Fibroblast of skin of abdomen (primary cell): ENCODE measurements around the gene ZRANB3. TPM values are rescaled to one million over a fixed set of nuclear protein-coding genes. Genes with fewer than 3 reads are reported as not detected.
"Not testable (repeated sequence)": the region's sequence is repeated elsewhere in the genome, so short reads cannot be mapped to it uniquely, and the experiment has no call there.

Experiments used
- DNase-seq: peaks from one replicate; pipeline ENCODE4 v3.0.0-alpha.2; 2013
- polyA plus RNA-seq, 2 experiments: library from polyadenylated mRNA; unstranded; fragments of 120-200 nt; gene quantifications; one replicate each; pipeline ENCODE4 v1.2.1, GENCODE V29; 2013; ENCODE audit not compliant: insufficient read length in 2 of 2

ZRANB3 gene
- polyA plus RNA-seq (2013, experiment 1 of 2; ENCODE audit: insufficient read length): 5.5 TPM
- polyA plus RNA-seq (2013, experiment 2 of 2; ENCODE audit: insufficient read length): 5.0 TPM

DNA sequence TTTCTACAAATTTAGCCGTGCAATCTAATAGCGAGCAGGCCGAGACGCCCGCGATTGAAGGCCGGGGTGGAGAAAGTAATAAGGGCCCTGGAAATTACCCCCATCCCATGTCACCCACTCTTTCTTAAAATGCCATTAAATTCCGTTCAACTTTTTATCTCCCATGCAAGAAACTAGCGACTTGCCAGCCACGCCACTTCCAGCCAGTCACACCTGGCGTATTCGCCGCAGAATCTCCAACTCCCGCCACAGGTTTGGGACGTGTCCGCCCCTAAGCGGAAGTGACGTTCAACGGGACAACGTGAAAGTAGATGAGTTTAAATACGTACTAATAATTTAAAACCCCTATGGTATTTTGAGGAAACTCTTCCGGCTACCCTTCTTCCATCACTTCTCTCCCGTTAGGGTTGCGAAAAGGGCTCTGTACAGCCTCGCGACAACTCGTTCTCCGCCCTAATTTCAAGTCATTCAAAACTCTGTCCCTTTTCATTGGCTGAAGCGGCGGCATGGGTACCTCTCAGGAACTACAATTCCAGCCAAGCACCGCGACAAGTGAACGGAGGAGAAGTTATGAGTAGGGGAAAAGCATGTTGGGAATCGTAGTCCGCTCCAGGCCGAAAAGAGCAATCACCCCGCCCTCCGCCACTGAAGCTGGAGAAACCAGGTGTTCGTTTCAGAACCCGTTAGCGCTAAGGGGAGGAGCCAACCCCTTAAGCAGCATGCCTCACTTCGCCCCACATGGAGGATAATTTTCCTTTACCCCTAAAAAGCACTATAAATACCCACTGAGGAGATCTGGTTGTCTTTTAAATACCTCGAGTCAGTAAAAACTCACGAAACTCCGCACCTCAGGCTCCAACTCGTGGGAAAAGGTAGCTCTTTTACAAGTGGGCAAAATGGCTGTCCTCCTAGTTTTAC lies at the start of gene ZRANB3:
TSS of gene ZRANB3 (minus strand) at position 906 of the 918 bp plus-strand sequence.
- DNase-seq: peak; percentile 98

DNA sequence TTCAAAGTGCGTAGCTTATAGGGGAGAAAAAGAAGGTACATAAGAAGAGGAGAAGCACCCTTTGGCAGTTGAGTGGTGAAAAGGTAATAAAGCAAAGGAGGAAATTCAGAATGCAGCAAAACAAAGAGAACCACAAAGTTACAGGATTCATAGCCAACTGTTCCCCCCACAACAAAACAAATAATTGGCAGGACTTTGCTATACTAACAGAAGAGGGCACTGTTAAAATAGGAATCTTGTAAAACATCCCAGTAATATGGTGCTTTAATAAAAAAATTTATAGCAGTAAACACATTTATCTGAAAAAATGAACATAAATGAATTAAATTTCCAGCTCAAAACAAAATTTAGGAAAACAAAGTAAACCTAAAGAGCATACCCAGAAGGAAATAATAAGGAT lies 42.6 kb upstream of the ZRANB3 start:
- no peak for DNase-seq

DNA sequence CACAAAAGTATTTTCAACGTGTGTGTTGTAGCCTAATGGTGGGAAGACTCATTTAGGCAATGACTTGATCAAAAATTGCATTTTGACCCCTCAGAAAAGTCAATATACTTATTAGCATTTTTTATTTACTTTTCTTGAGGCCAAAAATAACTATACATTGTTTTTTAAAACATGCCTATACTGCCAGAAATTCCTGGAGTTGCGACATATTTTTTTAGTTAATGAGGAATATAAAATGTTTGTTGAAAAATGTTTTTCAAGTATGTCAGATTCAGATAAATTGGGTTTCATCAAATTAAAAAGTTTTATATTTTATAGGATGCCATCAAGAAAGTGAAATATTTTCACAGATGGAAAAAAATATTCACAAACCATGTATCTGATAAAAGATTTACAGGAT lies 39.9 kb upstream of the ZRANB3 start:
- DNase-seq: no peak

DNA sequence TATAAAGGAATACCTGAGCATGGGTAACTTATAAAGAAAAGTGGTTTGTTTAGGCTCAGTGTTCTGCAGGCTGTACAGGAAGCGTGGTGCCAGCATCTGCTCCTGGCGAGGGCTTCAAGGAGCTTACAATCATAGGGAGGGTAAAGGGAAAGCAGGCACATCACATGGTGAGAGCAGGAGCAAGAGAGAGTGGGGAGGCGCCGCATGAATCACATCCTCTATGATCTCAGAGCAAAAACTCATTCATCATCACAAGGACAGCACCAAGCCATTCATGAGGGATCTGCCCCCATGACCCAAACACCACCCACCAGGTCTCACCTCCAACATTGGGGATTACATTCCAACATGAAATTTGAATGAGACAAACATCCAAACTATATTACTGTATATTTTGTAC lies 32.8 kb upstream of the ZRANB3 start:
- peak; percentile 15 for DNase-seq

DNA sequence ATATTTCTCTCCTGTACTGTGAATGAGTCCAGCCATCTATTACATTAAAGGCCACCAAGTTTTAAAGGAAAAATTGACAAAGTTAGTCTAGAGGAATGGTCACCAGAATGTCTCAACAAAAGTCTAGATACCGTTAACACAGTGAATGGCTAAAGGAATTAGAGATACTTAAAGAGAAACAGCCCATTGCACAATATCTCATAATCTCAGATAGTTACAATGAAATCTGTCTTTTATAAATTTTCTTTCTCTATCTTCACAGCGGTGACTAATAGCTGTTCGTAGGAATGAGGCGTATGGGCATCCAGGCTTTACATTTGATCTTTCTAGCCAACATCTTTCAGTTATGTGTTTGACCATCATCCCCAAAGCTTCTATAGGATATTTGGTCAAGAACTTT lies 30.9 kb upstream of the ZRANB3 start:
- no peak for DNase-seq

DNA sequence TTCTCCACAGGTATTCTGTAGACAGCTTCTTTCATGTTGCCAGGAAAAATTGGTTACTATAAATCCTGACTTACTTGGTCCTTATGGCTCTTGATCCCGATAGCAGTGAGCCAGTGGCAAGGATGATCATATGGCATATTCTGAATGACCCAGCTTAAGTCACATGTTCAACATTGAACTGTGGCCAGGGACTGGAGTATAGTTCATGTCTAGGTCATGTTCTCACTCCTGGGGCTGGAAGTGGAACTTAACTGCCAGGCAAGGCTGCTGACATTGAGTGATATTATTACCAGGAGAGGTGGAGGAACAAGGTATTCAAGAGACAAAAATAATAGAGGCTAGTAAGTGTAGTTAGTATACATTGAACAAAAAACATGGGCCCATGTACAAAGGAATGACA lies 26.5 kb upstream of the ZRANB3 start:
- DNase-seq: no peak

DNA sequence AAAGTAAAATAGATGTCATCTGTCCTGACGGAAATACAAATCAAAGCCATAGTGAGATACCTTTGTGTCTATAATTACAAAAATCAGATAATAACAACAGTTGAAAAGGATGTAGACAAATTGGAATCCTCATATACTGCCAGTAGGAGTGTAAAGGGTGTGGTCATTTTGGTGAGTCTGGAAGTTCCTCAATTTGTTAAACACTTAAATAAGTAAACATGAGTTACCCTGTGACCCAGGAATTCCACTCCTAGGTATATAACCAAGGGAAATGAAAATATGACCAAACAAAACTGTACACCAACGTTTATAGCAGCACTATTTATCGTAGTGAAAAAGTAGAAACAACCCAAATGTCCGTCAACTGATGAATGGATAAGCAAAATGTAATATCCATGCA lies 24.3 kb upstream of the ZRANB3 start:
- DNase-seq: no peak

DNA sequence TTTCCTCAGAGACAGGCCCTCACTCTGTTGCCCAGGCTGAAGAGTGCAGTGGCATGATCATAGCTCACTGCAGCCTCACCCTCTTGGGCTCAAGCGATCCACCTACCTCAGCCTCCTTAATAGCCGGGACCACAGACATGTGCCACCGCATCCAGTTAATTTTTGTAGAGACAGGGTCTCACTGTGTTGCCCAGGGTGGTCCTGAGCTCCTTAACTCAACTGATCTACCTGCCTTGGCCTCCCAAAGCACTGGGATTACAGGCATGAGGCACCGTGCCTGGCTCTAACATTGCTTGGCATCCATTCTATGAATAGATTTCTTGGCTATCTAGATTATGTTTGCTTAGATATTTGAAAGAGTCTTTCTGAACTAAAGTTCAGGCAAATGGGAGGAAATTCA lies 21.9 kb upstream of the ZRANB3 start:
- no peak for DNase-seq

DNA sequence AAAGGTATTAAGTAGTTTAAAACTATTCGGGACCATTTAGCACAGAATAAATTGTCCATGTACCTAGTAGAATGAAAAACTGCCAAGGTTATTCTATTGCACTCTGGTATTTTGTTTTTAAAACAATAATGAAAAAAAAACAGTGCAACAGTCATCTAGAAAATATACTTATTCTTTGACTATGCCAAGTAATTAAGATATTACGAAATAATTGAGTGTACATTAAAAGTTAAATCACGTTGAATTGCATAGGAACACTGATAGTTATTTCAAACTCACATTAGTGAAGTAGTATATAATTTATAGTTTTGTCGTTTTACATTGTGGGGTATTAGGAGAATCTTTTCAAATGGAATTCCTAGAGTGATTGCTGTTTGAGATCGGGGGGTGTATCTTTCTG lies 20.3 kb upstream of the ZRANB3 start:
- DNase-seq: no peak

DNA sequence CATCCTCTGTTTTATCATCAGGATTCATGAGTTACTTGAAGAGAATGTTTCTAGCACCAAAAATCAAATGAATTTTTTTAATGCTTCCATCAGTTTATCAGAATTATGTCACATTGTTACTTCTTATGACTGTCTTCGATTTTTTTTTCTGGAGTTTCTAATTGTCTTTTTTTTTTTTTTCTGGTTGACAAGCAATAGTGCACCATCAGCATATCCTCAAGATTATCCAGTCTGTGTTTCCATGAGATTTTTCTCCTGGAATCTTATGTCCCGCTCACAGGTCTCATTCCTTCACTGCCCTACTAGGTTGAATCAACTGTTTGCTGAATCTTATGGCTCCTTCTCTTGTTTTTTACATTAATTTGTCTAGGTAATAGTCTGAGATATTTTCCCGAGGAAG lies 16.3 kb upstream of the ZRANB3 start:
- DNase-seq: no peak

DNA sequence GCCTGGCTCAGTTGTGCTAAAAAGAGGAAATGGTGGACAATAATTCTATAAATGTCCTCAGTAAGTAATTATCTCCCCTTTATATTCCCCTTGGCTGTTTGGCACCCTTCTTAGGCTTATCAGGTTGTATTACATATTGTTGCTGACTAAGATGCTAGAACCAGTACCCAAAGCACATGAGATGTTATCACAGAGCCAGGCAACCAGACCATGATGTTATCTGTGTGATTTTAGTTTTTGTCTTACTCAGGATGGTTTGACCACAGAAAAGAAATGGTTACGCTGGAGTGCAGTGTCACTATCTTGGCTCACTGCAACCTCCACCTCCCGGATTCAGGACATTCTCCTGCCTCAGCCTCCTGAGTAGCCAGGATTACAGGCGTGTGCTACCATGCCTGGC lies 15.4 kb upstream of the ZRANB3 start:
- DNase-seq: no peak

DNA sequence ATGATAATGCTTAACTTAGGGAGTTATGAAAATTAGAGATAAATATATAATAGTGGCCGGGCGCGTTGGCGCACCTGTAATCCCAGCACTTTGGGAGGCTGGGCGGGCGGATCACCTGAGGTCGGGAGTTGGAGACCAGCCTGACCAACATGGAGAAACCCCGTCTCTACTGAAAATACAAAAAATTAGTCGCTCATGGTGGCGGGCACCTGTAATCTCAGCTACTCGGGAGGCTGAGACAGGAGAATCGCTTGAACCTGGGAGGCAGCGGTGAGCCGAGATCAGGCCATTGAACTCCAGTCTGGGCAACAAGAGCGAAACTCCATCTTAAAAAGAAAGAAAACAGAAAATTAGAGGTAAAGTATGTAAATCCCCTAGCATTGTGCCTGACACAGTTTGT lies 2.5 kb upstream of the ZRANB3 start:
- DNase-seq: not testable (repeated sequence)

DNA sequence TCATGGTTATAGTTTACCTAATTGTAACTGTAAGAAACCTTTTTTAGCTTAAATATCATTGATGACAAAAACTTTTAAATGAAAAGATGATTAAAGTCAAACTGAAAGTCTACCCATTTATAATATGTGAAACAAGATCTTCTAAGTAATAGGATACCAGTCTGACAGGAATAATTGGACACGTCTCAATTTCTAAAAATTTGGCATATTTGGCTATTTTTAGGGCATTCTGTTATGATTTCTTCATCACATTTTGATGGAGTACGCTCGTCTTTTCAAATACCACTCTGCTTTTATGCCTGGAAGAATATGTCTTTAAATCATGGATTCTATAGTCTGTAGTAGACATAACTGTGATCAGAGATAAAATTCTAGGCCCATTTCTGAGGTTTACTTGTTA lies 1.6 kb upstream of the ZRANB3 start:
- peak; percentile 6 for DNase-seq

DNA sequence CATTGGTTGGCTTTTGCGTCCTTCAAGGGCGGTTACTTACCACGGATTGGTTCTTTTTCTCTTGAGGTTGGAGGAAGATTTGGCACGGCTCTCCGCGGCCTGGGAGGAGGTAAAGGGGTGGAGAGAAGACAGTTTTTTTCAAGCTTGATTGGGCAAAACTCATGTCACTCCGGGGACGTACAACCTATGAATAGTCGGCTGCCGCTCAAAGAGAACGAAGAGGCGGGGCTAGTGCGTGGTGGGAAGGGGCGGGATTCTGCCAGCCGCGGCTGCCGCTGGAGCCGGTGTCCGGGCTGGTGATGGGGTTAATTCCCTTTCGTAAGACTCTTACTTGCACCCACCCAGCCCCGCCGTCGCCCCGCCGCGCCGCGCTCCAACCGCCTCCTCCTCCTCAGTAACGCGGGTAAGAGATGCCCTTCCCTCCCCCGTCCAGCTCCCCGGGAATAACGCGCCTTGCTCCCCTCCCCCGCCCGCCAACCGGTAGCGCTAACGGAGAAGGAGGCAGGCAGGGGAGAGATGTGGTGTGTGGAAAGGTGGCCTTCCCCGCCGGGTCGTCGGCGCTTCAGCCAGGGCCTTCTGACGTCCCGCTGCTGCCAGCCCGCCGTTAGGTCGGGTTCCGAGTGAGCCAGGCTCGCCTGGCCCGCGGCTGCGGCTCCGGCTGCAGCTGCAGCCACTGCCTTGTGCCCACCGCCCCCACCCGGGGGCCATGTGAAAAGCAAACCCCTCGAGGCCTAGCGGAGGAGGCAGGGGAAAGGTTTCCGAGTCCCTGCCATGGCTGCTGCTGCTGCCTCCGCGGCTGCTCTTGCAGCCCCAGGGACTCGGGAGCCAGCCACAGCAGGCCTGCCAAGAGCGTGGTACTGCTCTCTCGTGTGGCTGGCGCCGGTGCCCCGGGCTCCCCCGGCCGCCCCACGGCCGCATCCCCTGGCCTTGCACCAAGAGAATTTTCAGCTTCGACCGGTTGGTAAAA lies 496 bp upstream of the ZRANB3 start, which contains the start of gene R3HDM1:
TSS of gene R3HDM1 (plus strand) at position 254 of the 967 bp plus-strand sequence. CDS start 73,362 bp downstream, outside the sequence.
- DNase-seq: peak; percentile 100

DNA sequence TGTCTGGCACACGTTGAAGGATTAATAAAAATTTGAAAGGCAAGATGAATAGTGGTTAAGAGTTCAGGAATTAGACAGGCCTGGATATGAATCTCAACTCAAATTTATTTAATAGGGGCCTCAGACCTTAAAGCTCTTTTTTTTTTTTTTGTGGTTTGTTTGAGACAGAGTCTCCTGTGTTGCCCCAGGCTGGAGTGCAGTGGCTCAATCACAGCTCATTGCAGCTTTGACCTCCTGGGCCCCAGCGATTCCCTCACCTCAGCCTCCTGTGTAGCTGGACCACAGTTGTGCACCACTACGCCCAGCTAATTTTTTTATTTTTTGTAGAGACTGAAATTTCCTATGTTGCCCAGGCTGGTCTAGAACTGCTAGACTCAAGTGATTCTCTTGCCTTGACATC lies 3.0 kb downstream of the ZRANB3 start:
- DNase-seq: no peak

DNA sequence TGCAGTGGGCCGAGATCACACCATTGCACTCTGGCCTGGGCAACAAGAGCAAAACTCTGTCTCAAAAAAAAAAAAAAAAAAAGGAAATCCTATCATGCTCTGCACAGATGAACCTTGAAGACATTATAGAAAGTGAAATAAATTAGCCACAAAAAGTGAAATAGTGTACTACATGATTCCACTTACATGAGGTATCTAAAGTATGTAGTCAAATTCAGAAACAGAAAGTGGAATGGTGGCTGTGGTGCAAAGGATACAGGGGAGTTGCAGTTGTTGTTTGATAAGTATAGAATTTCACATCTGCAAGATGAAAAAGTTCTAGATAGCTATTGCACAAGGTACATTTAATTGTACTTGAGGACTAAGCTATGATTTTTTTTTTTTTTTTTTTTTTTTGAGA lies 5.2 kb downstream of the ZRANB3 start:
- DNase-seq: no peak

DNA sequence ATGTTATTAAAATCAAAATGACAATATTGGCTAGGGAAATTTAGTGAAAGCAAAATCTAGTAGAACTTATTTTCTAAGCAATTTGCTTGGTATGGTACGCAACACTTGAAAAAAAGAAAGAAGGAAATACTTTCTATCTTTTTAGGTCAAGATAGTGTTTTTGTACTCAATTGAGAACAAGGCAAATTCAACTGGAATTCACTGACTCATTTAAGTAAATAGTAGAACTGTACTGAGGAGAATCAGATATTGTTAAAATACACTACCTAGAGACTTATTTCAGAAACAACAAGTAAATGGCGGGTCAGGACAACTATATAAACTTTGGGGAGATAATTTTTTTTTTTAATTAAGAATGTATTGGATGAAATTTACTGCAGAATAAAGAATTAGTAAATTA lies 18.9 kb downstream of the ZRANB3 start:
- no peak for DNase-seq

DNA sequence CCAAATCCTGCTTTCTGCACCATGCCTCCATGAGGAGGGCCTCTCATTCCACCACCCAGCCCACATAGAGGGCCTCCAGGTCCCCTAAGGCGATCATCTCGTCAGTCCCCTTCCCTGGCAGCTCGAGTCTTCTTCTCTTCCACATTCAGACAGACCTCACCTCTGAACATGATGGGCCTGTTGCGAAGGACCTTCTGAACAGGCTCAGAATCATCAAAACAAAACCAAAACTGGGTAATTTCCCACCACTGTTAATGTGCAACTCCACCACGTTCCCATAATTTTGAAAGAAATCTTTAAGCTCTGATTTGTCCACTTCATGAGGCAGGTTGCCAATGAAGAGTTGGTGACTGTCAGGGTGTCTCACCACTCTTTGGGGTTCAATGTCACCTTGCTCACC lies 20.4 kb downstream of the ZRANB3 start:
- DNase-seq: no peak

DNA sequence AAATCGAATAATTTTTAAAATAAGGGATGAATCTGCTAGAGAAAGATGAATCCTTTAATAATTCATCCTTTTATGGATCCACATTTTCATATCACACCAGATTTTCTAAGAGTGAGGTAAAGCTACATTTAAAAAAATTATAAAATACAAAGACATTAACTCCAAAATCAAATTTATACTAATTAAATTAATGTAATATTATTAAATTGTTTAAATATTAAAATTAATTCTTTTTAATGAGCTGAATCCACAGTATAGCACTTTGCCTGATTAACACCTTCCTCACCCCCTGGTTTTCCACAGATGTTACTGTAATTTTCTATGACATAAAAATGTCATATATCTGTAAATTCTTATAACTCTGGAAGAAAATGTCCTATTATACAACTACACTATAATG lies 26.2 kb downstream of the ZRANB3 start:
- DNase-seq: no peak

DNA sequence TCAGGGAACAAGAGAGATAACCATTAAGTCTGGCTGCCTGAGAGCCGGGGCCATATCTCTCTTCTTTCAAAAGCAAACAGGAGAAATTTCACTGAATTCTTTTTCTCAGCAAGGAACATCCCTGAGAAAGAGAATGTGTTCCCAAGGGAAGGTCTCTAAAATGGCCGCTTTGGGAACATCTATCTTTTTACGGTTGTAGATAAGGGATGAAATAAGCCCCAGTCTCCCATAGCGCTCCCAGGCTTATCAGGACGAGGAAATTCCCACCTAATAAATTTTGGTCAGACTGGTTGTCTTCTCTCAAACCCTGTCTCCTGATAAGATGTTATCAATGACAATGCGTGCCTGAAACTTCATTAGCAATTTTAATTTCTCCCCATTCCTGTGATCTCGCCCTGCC lies 32.4 kb downstream of the ZRANB3 start:
- DNase-seq: not testable (repeated sequence)

DNA sequence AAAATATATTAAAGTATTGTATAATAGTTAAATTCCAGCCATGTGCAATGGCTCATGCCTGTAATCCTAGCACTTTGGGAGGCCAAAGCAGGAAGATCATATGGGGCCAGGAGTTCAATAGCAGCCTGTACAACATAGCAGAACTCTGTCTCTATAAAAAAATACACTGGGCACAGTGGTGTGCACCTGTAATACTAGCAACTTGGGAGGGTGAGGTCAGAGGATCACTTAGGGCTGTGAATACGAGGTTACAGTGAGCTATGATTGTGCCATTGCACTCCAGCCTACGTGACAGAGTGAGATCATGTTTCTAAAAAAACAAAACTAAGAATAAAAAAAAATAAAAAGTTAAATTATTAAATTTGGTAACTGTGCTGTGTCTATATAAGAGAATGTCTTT lies 36.1 kb downstream of the ZRANB3 start:
- DNase-seq: no peak

DNA sequence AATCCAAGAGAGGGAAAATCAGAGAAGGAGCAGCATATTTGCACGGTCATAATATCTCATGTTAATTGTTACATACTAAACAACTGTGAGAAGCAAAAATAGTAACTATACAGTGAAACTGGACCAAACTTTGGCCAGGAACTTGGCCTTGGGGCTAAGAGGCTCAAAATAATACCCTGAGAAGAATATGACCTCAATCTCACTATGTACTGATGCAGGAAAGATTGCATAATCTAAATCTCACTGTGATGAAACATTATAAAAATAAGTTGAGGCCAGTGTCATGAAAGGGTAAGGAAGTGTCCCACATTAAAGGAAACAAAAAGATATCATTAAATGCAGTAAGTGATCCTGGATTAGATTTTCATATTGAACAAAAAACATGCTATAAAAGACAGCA lies 36.5 kb downstream of the ZRANB3 start:
- DNase-seq: no peak

DNA sequence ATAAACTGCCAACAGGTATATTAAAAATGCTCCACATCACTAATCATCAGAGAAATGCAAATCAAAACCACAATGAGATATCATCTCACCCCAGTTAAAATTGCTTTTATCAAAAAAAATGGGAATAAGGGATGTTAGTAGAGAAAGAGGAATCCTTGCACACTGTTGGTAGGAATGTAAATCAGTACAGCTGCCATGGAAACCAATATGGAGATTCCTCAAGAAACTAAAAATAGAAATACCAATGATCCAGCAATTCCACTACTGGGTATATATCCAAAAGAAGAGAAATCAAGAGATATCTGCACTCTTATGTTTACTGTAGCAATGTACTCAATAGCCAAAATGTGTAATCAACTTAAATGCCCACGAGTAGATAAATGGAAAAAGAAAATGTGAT lies 40.6 kb downstream of the ZRANB3 start:
- peak; percentile 37 for DNase-seq
